GM19240 (cell line): ENCODE data around the gene ETV3.
A peak's percentile ranks its signal among the peaks of the same experiment; 100 is the strongest.

ENCODE experiments used
- DNase-seq: peaks from one replicate; pipeline ENCODE4 v3.0.0; 2011; ENCODE audit warnings: low spot score; ENCODE audit not compliant: insufficient read length

Gene ETV3

DNA sequence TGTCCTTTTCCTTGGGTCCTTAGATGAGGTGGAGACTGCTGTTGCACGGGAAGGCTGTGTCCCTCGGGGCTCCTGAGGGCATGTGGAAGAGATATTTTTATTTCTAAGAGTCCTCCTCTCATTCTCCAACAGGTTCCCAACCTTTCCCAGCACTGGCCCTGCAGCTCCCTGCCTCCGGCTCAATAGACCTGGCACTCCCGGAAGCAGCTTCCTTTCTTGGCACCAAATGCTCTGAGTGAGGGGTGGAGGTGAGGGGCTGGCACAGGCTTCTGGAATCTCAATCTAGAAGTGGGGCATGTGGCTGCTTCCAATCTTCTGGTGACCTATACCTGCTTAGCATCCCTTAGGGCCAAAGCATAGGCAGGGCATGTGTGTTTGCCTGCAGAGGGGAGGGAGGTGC is 43.1 kb downstream of the ETV3 start:
- no peak for DNase-seq

DNA sequence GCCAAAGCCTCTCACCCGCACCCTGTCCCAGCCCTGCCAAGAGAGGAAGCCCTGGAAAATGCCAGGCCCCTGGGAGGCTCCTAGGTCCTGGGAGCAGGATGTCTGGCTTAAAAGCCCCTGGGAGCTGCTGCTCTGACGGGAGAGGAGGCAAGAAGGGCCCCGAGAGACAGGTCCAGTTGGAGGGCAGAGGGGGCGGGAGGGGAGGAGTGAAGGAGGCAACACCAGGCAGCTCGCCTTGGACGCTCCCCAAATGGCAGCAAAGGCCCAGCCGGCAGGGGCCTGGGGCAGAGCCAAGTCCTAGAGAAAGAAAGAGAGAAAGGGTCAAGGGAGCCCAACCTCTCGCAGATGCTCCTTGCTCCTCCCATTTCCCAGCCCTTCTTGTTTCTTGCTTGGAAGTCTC is 45.4 kb downstream of the ETV3 start:
- DNase-seq, result no peak

GRCh38 chr1:157091668-157092273 is 46.4 kb downstream of the ETV3 start:
- no peak for DNase-seq

DNA sequence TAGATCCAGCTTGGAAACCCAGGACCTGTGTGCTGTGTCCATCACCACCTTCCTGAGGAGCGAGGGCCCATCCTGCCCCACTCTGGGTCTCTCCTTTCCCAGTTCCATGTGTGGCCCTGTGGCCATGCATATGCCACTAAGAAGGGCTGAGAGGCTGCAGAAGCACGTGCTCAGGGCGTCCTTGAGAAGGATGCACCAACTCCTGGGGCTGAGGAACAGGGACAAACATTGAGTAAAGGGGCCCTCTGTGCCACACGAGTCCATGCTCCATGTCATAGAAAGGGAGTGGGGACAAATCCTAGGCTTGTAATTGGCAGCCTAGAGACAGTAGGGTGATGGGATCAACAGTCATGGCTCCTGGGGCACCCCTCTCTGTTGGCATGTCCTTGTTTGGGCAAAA is 47.0 kb downstream of the ETV3 start:
- no peak for DNase-seq

- DNase-seq, result no peak
Observed at GRCh38 chr1:157090771-157091170, 47.4 kb downstream of the ETV3 start.

- DNase-seq, result peak; percentile 80
Observed at GRCh38 chr1:157090196-157090647, 48.0 kb downstream of the ETV3 start.

DNA sequence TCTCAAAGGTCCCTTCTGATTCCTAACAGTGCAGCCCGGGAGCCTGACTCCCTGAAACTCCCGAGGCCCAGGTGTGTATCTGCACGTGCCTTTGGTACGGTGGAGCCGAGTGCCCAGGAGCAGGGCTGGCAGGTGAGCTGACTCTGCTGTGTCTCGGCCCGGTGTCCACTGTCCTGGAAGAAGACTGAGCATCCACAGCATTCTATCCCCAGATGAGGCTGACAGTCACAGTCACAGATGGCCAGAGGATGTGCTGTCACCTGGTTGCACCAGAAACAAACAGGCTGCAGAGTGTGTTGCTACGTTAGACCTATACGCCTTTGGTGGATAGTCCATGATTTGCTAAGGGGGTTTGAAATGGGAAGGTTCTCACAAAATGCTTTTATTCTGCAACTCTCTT is 48.4 kb downstream of the ETV3 start:
- DNase-seq, result no peak

DNA sequence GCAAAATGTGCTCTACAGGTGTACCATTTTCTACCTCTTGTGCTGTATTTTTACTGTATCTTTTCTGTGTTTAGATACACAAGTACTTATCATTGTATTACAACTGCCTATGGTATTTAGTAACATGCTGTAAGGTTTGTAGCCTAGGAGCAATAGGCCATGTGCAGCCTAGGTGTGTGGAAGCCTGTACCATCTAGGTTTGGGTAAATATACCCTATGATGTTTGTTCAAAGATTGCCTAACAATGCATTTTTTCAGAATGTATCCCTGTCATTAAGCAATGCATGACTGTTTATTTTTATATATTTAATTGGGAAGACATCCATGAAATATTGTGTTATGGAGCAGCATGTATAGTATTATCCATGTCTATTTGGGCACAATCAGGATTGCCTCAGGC is 49.6 kb downstream of the ETV3 start:
- DNase-seq, result no peak

- DNase-seq, result no peak
Observed at GRCh38 chr1:157087030-157087429, 51.2 kb downstream of the ETV3 start.

GRCh38 chr1:157086299-157086698 is 51.9 kb downstream of the ETV3 start:
- no peak for DNase-seq

GRCh38 chr1:157085421-157085820 is 52.8 kb downstream of the ETV3 start:
- no peak for DNase-seq

- DNase-seq, result no peak
Observed at GRCh38 chr1:157084720-157085119, 53.5 kb downstream of the ETV3 start.

DNA sequence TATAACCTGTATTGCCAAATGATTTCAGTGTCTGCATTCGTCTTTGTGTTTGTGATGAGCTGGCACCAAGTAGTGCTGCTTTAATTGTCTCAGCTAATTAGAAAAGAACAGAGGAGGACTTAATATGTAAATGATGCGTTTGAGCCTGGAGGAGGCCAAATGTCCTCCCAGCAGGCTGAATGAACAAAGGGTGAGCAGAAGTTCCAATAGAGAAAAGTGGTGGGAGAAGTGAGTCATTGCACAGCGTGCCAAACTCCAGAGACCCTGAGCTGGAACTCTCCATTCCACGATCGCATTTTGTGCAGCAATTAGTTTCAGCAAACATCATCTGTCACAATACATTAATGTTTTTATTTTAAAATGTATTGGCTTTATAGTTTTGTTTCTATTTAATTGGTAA is 56.5 kb downstream of the ETV3 start:
- DNase-seq, result no peak

- DNase-seq, result no peak
Observed at GRCh38 chr1:157080714-157081113, 57.5 kb downstream of the ETV3 start.

GRCh38 chr1:157077394-157077793 is 60.8 kb downstream of the ETV3 start:
- DNase-seq, result no peak

DNA sequence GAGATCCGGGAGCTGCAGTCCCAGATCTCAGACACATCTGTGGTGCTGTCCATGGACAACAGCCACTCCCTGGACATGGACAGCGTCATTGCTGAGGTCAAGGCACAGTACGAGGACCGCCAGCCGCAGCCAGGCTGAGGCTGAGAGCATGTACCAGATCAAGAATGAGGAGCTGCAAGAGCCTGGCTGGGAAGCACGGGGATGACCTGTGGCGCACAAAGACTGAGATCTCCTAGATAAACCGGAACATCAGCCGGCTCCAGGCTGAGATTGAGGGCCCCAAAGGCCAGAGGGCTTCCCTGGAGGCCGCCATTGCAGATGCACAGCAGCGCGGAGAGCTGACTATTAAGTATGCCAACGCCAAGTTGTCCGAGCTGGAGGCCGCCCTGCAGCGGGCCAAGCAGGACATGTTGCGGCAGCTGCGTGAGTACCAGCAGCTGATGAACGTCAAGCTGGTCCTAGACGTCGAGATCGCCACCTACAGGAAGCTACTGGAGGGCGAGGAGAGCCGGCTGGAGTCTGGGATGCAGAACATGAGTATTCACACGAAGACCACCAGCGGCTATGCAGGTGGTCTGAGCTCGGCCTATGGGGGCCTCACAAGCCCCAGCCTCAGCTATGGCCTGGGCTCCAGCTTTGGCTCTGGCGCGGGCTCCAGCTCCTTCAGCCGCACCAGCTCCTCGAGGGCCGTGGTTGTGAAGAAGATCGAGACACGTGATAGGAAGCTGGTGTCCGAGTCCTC is 64.1 kb downstream of the ETV3 start:
- DNase-seq, result no peak
